SK-N-MC (cell line): ENCODE results near the gene SLC10A4.
A peak's percentile ranks its signal among the peaks of the same experiment; 100 is the strongest.

Source experiments
- DNase-seq: peaks from one replicate; pipeline ENCODE4 v3.0.0-alpha.2; 2011; ENCODE audit warnings: low read depth, low spot score
- H3K27ac ChIP-seq: fragments of 200-600 bp; sonication (generic); 2 replicates; pipeline ENCODE4 v1.5.1; 2016; ENCODE audit warnings: mixed run types
- H3K36me3 ChIP-seq: fragments of 200-600 bp; sonication (generic); 2 replicates; pipeline ENCODE4 v1.6.1; 2017; ENCODE audit warnings: antibody characterized with exemption, low read length, mixed read lengths; ENCODE audit not compliant: insufficient read depth
- H3K4me3 ChIP-seq: fragments of 200-600 bp; sonication (generic); 2 replicates; pipeline ENCODE4 v1.5.1; 2016
- H3K9ac ChIP-seq: fragments of 200-600 bp; sonication (generic); 2 replicates; pipeline ENCODE4 v1.8.0; 2017; ENCODE audit warnings: mixed run types, mixed read lengths; ENCODE audit not compliant: insufficient read length
- H3K9me3 ChIP-seq: fragments of 200-600 bp; sonication (generic); 2 replicates; pipeline ENCODE4 v1.6.1; 2017; ENCODE audit warnings: low read depth, mild to moderate bottlenecking, antibody characterized with exemption, low read length, moderate library complexity, mixed read lengths
- EZH2 ChIP-seq: fragments of 200-600 bp; sonication (generic); IDR thresholded peaks from one replicate; pipeline ENCODE4 v1.6.1; 2017; ENCODE audit warnings: antibody characterized with exemption
- FOXP2 ChIP-seq: optimal IDR thresholded peaks from 2 replicates; pipeline ENCODE3; 2011; ENCODE audit warnings: mild to moderate bottlenecking, moderate library complexity; ENCODE audit not compliant: insufficient read depth; ENCODE audit errors: extremely low read length, control extremely low read depth
- POLR2AphosphoS5 ChIP-seq: IDR thresholded peaks from 2 replicates; pipeline ENCODE4 v1.6.1; 2012; ENCODE audit warnings: mild to moderate bottlenecking, low read depth, low read length, borderline replicate concordance

Gene SLC10A4

DNA sequence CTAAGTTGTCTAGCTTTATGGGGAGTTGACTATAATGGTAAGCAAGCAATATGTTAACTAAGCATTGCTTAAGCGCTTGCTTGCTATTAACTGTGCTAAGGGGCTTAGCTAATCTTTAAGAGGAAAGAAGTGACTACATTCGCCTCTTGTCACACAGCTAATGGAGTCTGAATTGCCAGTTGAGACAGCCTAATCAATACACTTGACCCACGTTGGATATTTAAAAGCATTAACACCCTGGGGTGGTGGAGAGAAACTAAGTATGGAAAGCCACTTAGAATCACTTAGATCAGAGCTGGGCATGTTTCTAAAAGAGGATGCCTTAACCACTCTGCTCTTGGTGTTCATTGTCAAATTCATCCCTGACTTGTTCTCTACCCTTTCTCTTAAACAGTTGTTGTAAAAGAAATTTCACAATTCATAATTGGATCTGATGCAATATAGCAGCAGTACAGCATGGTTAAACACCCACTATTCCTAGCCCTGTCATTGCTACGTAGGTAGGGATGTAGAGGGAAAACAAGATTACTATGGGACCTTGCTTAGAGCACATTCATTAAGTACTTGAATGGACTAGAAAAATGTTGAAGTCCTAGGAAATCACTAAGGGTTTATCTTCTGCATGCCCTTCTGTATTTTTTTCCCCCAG lies 10.4 kb downstream of the SLC10A4 start:
- no peak overlapping the region for H3K4me3 ChIP-seq
- H3K27ac ChIP-seq = no peak overlapping the region
- H3K36me3 ChIP-seq = no peaks in the 10 kb centered on the region
- no peak overlapping the region for H3K9ac ChIP-seq
- no peak for DNase-seq
- H3K9me3 ChIP-seq = no peaks in the 10 kb centered on the region
- TF ChIP-seq FOXP2 (no peak), EZH2 (no peak), POLR2AphosphoS5 (no peak)

DNA sequence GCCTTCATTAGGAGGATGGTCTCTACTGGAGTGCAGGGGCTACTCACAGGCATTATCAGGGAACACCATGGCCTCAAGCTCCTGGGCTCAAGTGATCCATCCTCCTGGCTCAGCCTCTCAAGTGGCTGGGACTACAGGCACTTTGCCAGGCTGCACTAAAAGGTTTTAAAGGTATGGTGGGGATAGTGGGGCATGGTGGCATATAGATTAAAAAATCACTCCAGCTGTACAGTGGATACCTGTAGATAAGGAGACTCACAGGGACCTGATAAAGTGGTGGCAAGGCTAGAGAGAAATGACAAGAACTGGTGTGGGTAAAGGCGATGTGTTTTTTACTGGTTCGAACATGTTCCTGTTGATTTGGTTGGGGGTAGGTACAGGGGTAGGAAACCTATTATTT lies 12.8 kb downstream of the SLC10A4 start:
- H3K27ac ChIP-seq = no peak overlapping the region
- H3K9me3 ChIP-seq = no peaks in the 10 kb centered on the region
- no peak for DNase-seq
- H3K4me3 ChIP-seq = no peak overlapping the region
- TF ChIP-seq FOXP2 (no peak), POLR2AphosphoS5 (no peak), EZH2 (no peak)
- no peak overlapping the region for H3K9ac ChIP-seq
- H3K36me3 ChIP-seq = peaks cover 5% of the 10 kb centered on the region; the same call in 1 of the 2 replicates

DNA sequence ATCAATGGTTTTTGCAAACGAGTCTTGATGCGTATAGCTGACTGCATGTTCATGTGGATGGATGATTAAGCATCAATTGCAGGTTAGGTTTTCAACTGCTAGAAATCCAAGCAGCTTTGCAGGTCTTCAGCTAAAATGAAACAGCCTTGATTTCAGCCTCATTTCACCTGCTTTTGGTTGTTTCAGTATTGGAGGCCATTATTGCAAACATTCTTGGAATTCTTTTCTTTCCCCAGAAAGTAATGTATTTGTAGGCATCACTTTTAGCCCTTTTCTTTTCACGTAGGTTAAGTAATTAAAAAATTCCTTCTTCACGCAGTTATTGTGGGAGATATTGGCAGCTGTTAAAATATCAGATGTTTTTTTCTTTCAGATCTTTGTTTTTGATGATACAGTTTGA lies 15.8 kb downstream of the SLC10A4 start:
- TF ChIP-seq EZH2 (no peak), POLR2AphosphoS5 (no peak), FOXP2 (no peak)
- Histone ChIP-seq H3K9me3 (no peaks in the 10 kb centered on the region), H3K36me3 (peaks cover 5% of the 10 kb centered on the region; the same call in 1 of the 2 replicates), H3K4me3 (no peak overlapping the region), H3K27ac (no peak overlapping the region), H3K9ac (no peak overlapping the region)
- DNase-seq = no peak

DNA sequence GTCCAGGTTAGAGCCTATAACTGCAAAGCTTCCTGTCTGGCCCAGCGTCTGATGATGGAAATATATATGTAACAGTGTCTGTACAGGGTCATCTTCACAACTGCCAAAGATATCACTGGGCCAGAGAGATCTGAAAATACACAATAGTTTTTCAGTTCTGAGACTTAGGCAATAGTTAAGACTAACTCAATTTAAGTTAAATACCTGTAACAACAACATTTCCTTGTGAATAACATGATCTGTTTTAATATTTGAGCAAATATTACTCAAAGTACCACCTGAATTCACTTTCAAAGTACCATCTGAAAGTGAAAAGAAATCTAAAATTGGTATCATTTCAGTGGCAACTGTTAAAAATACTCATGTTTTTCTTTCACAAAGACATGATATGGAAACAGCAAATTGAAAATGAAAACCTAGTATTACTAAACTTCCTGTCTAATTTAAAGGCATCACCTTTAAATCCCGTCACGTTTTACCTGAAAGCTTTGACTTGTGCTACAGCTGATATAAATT lies 16.5 kb downstream of the SLC10A4 start:
- peaks cover 5% of the 10 kb centered on the region; the same call in 1 of the 2 replicates for H3K36me3 ChIP-seq
- H3K27ac ChIP-seq = no peak overlapping the region
- H3K9me3 ChIP-seq = no peaks in the 10 kb centered on the region
- no peak overlapping the region for H3K9ac ChIP-seq
- H3K4me3 ChIP-seq = no peak overlapping the region
- no peak for DNase-seq
- TF ChIP-seq POLR2AphosphoS5 (no peak), EZH2 (no peak), FOXP2 (no peak)

DNA sequence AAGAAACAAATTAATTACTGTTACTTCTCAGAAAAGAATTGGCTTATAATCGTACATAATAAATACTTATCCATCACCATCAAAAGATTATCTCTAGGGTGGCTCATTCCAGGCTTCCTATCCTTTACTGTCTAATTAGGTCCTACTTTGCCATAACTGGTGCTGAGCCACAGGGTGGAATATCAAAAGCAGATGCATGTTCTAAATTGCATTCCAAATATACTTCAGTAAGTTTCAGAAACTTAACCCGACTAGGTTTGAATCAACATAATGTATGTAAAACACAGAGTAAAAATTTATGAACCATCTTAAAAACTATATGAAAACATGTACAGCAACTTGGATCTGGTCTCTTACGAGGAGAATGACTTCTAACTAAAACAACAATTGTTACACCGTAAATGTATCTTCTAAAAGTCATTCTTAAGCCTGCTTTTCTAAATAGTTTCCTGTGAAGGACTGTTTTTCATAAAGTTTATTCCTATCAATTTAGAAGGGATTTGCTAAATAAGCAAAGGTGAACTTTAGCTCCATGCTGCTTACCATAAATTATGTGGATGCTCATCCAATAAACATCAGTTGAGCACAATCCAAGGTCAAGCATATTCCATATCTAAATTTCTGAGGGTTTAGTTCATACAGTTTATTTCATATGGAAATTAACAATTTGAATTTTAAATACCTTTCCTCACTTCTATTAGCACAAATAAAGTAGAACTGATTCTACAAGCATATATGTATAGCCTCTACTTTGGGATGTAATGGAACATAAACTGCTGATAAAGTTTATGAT lies 20.3 kb downstream of the SLC10A4 start:
- H3K27ac ChIP-seq = peak overlapping the region; percentile 8; the same call in 1 of the 2 replicates
- H3K36me3 ChIP-seq = peaks cover 5% of the 10 kb centered on the region; the same call in 1 of the 2 replicates
- no peak overlapping the region for H3K4me3 ChIP-seq
- H3K9me3 ChIP-seq = no peaks in the 10 kb centered on the region
- H3K9ac ChIP-seq = no peak overlapping the region
- TF ChIP-seq EZH2 (no peak), POLR2AphosphoS5 (no peak), FOXP2 (no peak)
- DNase-seq = no peak

DNA sequence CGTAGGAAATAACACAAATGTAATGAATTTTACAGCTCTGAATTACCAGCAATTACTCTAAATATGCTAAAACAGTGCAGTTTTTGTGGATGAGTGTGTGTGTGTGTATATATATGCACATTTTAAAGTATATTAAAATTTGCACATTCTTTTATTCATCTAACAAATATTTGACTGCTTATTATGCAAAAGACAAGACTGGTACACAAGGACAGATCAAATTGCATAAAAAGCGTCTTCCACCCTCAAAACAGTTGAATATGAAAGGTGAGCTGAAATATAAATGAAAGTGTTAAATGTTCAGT lies 20.8 kb downstream of the SLC10A4 start:
- DNase-seq = no peak
- Histone ChIP-seq H3K4me3 (no peak overlapping the region), H3K9ac (no peak overlapping the region), H3K9me3 (no peaks in the 10 kb centered on the region), H3K36me3 (peaks cover 5% of the 10 kb centered on the region; the same call in 1 of the 2 replicates), H3K27ac (no peak overlapping the region)
- TF ChIP-seq POLR2AphosphoS5 = no peak
- TF ChIP-seq EZH2 = no peak
- TF ChIP-seq FOXP2 = no peak

DNA sequence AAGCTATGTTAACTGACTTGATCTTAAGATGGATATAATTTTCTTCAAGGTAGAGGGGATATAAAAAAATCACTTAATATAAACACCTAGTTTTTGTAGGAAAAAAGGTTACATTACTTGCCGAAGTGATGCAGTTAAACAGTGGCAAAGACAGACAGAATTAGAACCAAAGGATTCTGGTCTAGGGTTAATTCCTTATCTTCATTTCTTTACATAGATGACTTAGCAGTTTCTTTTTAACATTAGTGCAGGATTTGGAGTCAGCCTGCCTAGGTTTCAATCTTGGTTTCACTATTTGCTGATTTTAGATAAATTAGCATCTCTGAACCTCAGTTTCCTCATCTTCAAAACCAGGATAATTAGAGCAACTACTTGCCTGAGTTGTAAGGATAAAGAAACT lies 21.2 kb downstream of the SLC10A4 start:
- TF ChIP-seq FOXP2 (no peak), EZH2 (no peak)
- DNase-seq = no peak
- Histone ChIP-seq H3K4me3 (no peak overlapping the region), H3K27ac (no peak overlapping the region), H3K36me3 (peaks cover 3% of the 10 kb centered on the region; the same call in 1 of the 2 replicates), H3K9ac (no peak overlapping the region), H3K9me3 (no peaks in the 10 kb centered on the region)

DNA sequence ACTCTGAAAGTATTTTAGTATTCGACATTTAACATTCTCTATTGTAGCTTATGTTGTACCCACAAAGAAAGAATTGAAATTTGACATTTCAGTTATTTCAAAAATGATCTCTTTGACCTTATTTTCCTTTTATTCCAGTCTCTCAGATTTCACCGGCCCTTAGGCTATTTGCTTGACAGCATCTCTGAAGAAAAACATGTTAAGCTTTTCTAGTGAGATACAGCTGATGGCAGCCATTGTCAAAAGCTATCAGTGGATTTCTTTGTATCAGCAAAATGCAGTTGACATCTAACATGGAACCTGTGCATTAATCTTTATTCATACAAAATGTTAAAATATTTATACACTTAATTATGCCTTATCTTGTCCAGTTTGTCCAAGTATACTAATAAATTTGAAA lies 23.6 kb downstream of the SLC10A4 start:
- peaks cover 14% of the 10 kb centered on the region for H3K36me3 ChIP-seq
- H3K27ac ChIP-seq = no peak overlapping the region
- no peak overlapping the region for H3K9ac ChIP-seq
- H3K4me3 ChIP-seq = no peak overlapping the region
- no peaks in the 10 kb centered on the region for H3K9me3 ChIP-seq
- TF ChIP-seq FOXP2 (no peak), EZH2 (no peak), POLR2AphosphoS5 (no peak)
- no peak for DNase-seq

DNA sequence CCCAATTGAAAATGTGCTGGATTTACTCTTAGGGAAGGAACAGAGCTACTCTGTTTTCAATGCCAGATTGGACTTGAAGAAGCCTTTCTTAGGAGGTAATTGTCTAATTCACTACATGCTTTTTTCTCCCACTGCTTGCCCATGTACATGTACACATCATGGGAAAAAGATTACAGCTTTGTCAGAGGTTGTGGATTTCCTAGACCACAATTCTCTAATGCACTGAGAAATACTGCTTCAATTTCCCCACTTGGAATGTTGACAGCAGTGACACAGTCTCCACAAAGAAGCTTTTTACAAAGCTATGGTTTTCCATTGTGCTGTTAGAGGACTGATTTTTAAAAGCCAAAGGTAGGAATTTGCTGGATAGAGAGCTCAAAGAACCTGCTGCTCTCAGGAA lies 26.4 kb downstream of the SLC10A4 start:
- TF ChIP-seq EZH2 (no peak), POLR2AphosphoS5 (no peak), FOXP2 (no peak)
- Histone ChIP-seq H3K4me3 (no peak overlapping the region), H3K36me3 (peaks cover 37% of the 10 kb centered on the region), H3K9me3 (no peaks in the 10 kb centered on the region), H3K27ac (no peak overlapping the region), H3K9ac (no peak overlapping the region)
- no peak for DNase-seq
